Measurements from ENCODE around the gene NCAPH2.

GRCh38 chr22:50498322-50498890, 9.6 kb upstream of the NCAPH2 start:
- no peak for TF ChIP-seq POLR2A (IDR thresholded peaks at IDR 0.05)
- peak; percentile 46 to 69 (median 58) for TF ChIP-seq CTCF (IDR thresholded peaks at IDR 0.05)
